Kidney tubule cell (primary cell): ENCODE results near the gene CASKIN2.

Experiments used
- DNase-seq: peaks from one replicate; pipeline ENCODE4 v3.0.0-alpha.2; 2018; ENCODE audit warnings: low spot score

Gene CASKIN2

GRCh38 chr17:75515496-75516254, at the start of gene CASKIN2:
CASKIN2 (minus strand) TSS chr17:75515537; CDS start chr17:75513804, 1,733 bp downstream.
- DNase-seq = peak; percentile 92

- no peak for DNase-seq
Measured at GRCh38 chr17:75565066-75565465, 49.7 kb upstream of the CASKIN2 start.

- no peak for DNase-seq
Measured at GRCh38 chr17:75564195-75564594, 48.9 kb upstream of the CASKIN2 start.

- no peak for DNase-seq
Measured at GRCh38 chr17:75563063-75563758, 47.9 kb upstream of the CASKIN2 start.

GRCh38 chr17:75561927-75562603, 46.7 kb upstream of the CASKIN2 start:
- no peak for DNase-seq

GRCh38 chr17:75559958-75560533, 44.7 kb upstream of the CASKIN2 start:
- no peak for DNase-seq

GRCh38 chr17:75558666-75559530, 43.6 kb upstream of the CASKIN2 start:
- no peak for DNase-seq

GRCh38 chr17:75557852-75558665, 42.7 kb upstream of the CASKIN2 start:
- DNase-seq = peak; percentile 34

- peak; percentile 95 for DNase-seq
Measured at GRCh38 chr17:75557075-75557851, 41.9 kb upstream of the CASKIN2 start.

- DNase-seq = no peak
Measured at GRCh38 chr17:75555679-75556153, 40.4 kb upstream of the CASKIN2 start.

GRCh38 chr17:75553295-75554110, 38.2 kb upstream of the CASKIN2 start:
- no peak for DNase-seq

GRCh38 chr17:75552425-75553294, 37.3 kb upstream of the CASKIN2 start:
- no peak for DNase-seq

GRCh38 chr17:75551266-75551665, 35.9 kb upstream of the CASKIN2 start:
- peak; percentile 82 for DNase-seq

GRCh38 chr17:75550139-75550465, 34.8 kb upstream of the CASKIN2 start:
- no peak for DNase-seq

GRCh38 chr17:75549246-75550138, 34.2 kb upstream of the CASKIN2 start:
- DNase-seq = no peak

GRCh38 chr17:75548813-75549212, 33.5 kb upstream of the CASKIN2 start:
- DNase-seq = no peak

GRCh38 chr17:75547091-75547490, 31.8 kb upstream of the CASKIN2 start:
- DNase-seq = no peak
